K562 (cell line): ENCODE data around the gene MESP1. TPM values are rescaled to one million over a fixed set of nuclear protein-coding genes. Genes with fewer than 3 reads are reported as not detected.

Experiments
- ATAC-seq: fragments of 200-7000 bp; cut with Tn5 transposase; 3 replicates; pipeline ENCODE4 v1.9.1; 2020; ENCODE audit warnings: moderate library complexity
- BruUV-seq: library from RNA; stranded (reverse); fragments of 400-500 nt; replicated peaks from 2 replicates; lab custom pipeline; 2021; lab: Mats Ljungman, UMichigan
- CTCF ChIA-PET: fragments of 300-600 bp; formaldehyde crosslinking; extraction: SDS; loops from one replicate; lab custom pipeline; 2021; ENCODE audit warnings: low intra/inter-chr PET ratio; lab: Yijun Ruan, JAX
- POLR2A ChIA-PET: fragments of 300-600, 350-650 bp; sonication (Branson Sonifier 250); formaldehyde crosslinking; extraction: SDS; loops from one replicate; lab custom pipeline; 2021; ENCODE audit warnings: antibody characterized with exemption, inconsistent platforms; lab: Yijun Ruan, JAX
- DNase-seq, 4 experiments: peaks; one replicate each; pipeline versions ENCODE4 v3.0.0 to v3.0.0-alpha.2; 2011 to 2018; ENCODE audit warnings: low spot score in 3 of 4, mixed read lengths in 3 of 4; ENCODE audit errors: extremely low read depth in 1 of 4
- FAIRE-seq: peaks from 2 replicates; lab custom pipeline; 2011; peaks lifted over from hg19 to GRCh38; lab: Jason Lieb, UNC
- H2AFZ ChIP-seq: 2 replicates; pipeline ENCODE4 v1.6.0; 2011; ENCODE audit warnings: low read depth, low read length, control low read depth, inconsistent platforms
- H3K27ac ChIP-seq: fragments of 200-600 bp; 3 replicates; pipeline ENCODE4 v1.8.0; 2011; ENCODE audit warnings: low read depth, mild to moderate bottlenecking, control low read depth, inconsistent platforms, low read length, moderate library complexity, mixed read lengths; ENCODE audit errors: extremely low read depth
- H3K27me3 ChIP-seq, 2 experiments: fragments of 300-600 bp in 1 of 2; 2 replicates in 1 of 2; 3 replicates in 1 of 2; pipeline versions ENCODE4 v1.6.0 to v1.8.0; 2011; ENCODE audit warnings: inconsistent platforms in 2 of 2, low read length in 2 of 2, mild to moderate bottlenecking in 1 of 2, mixed read lengths in 1 of 2, moderate library complexity in 1 of 2; ENCODE audit not compliant: control insufficient read depth in 2 of 2, insufficient read depth in 2 of 2
- H3K36me3 ChIP-seq: fragments of 300-600 bp; 3 replicates; pipeline ENCODE4 v1.8.0; 2011; ENCODE audit warnings: mild to moderate bottlenecking, low read length, inconsistent platforms; ENCODE audit not compliant: control insufficient read depth, insufficient read depth
- H3K4me1 ChIP-seq, 2 experiments: fragments of 200-600 bp in 1 of 2; replicated peaks in 1 of 2; 2 replicates in 1 of 2; 3 replicates in 1 of 2; pipeline versions ENCODE4 v1.5.1 to v1.8.0; 2011; ENCODE audit warnings: inconsistent platforms in 2 of 2, low read length in 2 of 2, mild to moderate bottlenecking in 1 of 2, mixed read lengths in 1 of 2, moderate library complexity in 1 of 2; ENCODE audit not compliant: control insufficient read depth in 2 of 2, insufficient read depth in 2 of 2
- H3K4me2 ChIP-seq: 2 replicates; pipeline ENCODE4 v1.6.1; 2011; ENCODE audit warnings: low read length, control low read depth, inconsistent platforms, mixed read lengths; ENCODE audit not compliant: insufficient read depth
- H3K4me3 ChIP-seq: fragments of 200-600 bp; sonication (generic), shearing (Covaris generic); 2 replicates; pipeline ENCODE4 v1.5.1; 2016; ENCODE audit warnings: control low read depth, inconsistent platforms
- H3K79me2 ChIP-seq: fragments of 200-600 bp; 3 replicates; pipeline ENCODE4 v1.8.0; 2011; ENCODE audit warnings: low read length, inconsistent platforms; ENCODE audit not compliant: control insufficient read depth, insufficient read depth
- H3K9ac ChIP-seq, 2 experiments: 2 replicates each; pipeline versions ENCODE4 v1.6.0 to v1.6.1; 2011; ENCODE audit warnings: low read depth in 2 of 2, low read length in 2 of 2, control low read depth in 1 of 2, inconsistent platforms in 1 of 2, mild to moderate bottlenecking in 1 of 2, mixed read lengths in 1 of 2; ENCODE audit not compliant: insufficient read depth in 1 of 2
- H3K9me1 ChIP-seq: one replicate; pipeline ENCODE4 v1.6.0; 2011; ENCODE audit warnings: inconsistent platforms, mild to moderate bottlenecking, low read length, moderate library complexity; ENCODE audit not compliant: control insufficient read depth, insufficient read depth
- H3K9me3 ChIP-seq: replicated peaks from 2 replicates; pipeline ENCODE4 v1.5.1; 2011; ENCODE audit warnings: low read depth, low read length, inconsistent platforms; ENCODE audit not compliant: control insufficient read depth, insufficient read depth
- H4K20me1 ChIP-seq: replicated peaks from 2 replicates; pipeline ENCODE4 v1.6.1; 2011; ENCODE audit warnings: low read length, inconsistent platforms, mixed read lengths; ENCODE audit not compliant: control insufficient read depth, insufficient read depth
- CTCFL ChIP-seq: IDR thresholded peaks from 2 replicates; pipeline ENCODE4 v1.6.1; 2011; ENCODE audit warnings: borderline replicate concordance, low read depth, mild to moderate bottlenecking, moderate library complexity, low read length; ENCODE audit not compliant: insufficient read depth, poor library complexity, severe bottlenecking
- JUNB ChIP-seq: fragments of 450-650 bp; formaldehyde crosslinking; conservative IDR thresholded peaks from 2 replicates; pipeline ENCODE4 v1.4.0; 2020; ENCODE audit warnings: mild to moderate bottlenecking
- KDM1A ChIP-seq, 2 experiments: fragments of 450-650 bp; IDR thresholded peaks; 2 replicates each; pipeline ENCODE4 v1.6.1; 2016; ENCODE audit warnings: mild to moderate bottlenecking in 2 of 2
- MYNN ChIP-seq, 2 experiments: sonication (generic); formaldehyde crosslinking in 1 of 2; IDR thresholded peaks; 2 replicates each; pipeline versions ENCODE4 v1.5.0 to v1.6.1; 2016 to 2020; ENCODE audit warnings: antibody characterized with exemption in 1 of 2, missing genetic modification reagents in 1 of 2
- ZBTB33 ChIP-seq: sonication (generic); formaldehyde crosslinking; IDR thresholded peaks from 2 replicates; pipeline ENCODE4 v1.8.1; 2023; ENCODE audit warnings: mild to moderate bottlenecking, missing genetic modification reagents
- WGBS: fragments of 100-300 bp; shearing (Covaris generic); methylation state at CpG from one replicate; pipeline ENCODE4 v1.1.6; 2016; ENCODE audit warnings: low coverage, mixed read lengths; ENCODE audit not compliant: insufficient coverage; ENCODE audit errors: missing lambda C conversion rate; 5-methylcytosine and 5-hydroxymethylcytosine counted together
- in situ Hi-C: fragments of 300-500 bp; cut with MboI; formaldehyde crosslinking; loops from 4 replicates; pipeline ENCODE4 v1.15.0; 2018; ENCODE audit warnings: inconsistent platforms, mixed read lengths
- intact Hi-C: fragments of 100-400 bp; cut with micrococcal nuclease; formaldehyde crosslinking; loops from 2 replicates; pipeline ENCODE4 v1.14.2; 2022
- polyA plus RNA-seq, 8 experiments: library from polyadenylated mRNA; depleted of rRNA in 4 of 8; stranded (reverse) in 5 of 8; unstranded in 3 of 8; fragments of >200 nt; fragmentation: Nextera tagmentation in 2 of 8; fragmentation: Illumina TruSeq in 1 of 8; extraction: Ambion mirVana in 2 of 8; extraction: Trizol in 1 of 8; gene quantifications; 2 replicates each; pipeline versions ENCODE4 v1.2.1 to v1.2.3, GENCODE V29; 2011 to 2014; ENCODE audit warnings: inconsistent platforms in 1 of 8, missing spikeins in 1 of 8
- total RNA-seq, 7 experiments: library from RNA; depleted of rRNA in 6 of 7; stranded (reverse); fragments of >200 nt in 6 of 7; fragmentation: Illumina TruSeq in 2 of 7; extraction: Trizol in 2 of 7; gene quantifications; 2 replicates each; pipeline versions ENCODE4 v1.2.1 to v1.2.3, GENCODE V29; 2011 to 2021; ENCODE audit warnings: low replicate concordance in 1 of 7
- TF ChIP-seq, protein P1 (sequence below), 2 experiments: fragments of 450-650 bp in 1 of 2; sonication (generic) in 1 of 2; formaldehyde crosslinking in 1 of 2; IDR thresholded peaks in 1 of 2; conservative IDR thresholded peaks in 1 of 2; 2 replicates each; pipeline versions ENCODE4 v1.6.1 to v1.8.1; 2016 to 2023; ENCODE audit warnings: mild to moderate bottlenecking in 2 of 2, moderate library complexity in 2 of 2, inconsistent platforms in 1 of 2, missing genetic modification reagents in 1 of 2
- TF ChIP-seq, protein P2 (sequence below): sonication (generic); formaldehyde crosslinking; IDR thresholded peaks from 2 replicates; pipeline ENCODE4 v1.8.0; 2022; ENCODE audit warnings: missing genetic modification reagents, mild to moderate bottlenecking, borderline replicate concordance

Gene MESP1
- total and polyA plus RNA-seq, 9 of the 15 experiments (the other 6 are each of a cell fraction or from before 2014, with no cell fraction given), result 0.14 to 1.1 (median 0.36) TPM; not detected in 4

DNA sequence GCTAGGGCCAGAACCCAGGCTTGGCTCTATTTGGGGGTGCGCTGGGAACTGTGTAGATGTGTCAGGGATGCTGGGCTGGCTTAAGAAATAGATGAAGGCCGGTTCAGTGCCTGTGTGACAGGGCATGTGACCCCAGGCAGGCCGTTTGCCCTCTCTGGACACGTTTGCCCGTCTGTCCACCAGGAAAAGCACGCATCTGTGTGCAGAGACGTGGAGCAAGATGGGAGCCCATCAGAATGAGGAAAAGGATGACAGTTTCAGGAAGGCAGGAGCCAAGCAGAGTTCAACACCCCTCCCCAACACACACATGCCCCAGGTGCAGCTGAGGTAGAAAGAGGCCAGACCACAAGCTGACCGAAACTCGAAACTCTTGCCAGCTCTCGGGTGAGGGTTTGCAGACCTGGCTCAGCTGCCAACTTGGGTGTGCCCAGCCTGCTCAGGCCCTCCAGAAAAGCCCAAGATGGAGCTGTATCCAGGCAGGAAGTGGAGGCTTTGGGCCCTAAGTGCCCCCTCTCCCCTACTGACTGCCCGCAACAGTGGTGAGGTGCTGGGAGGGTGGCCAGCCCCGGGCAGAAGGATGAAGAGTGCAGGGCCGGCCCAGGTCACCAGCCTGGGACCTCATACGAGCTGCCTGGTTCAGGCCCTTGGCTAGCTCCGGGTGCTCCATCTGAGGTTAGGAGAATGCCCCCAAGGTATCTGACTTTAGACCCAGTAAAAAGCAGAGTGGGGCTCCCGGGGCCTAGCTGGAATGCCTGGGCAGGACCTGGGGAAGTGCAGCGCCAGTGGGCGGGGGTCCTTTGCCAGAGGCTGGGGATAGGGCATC lies 10.2 kb upstream of the MESP1 start (continued):
- TF ChIP-seq ZBTB33, result 0 out of 2 replicates have a peak, but pooled peaks have one; percentile 1

DNA sequence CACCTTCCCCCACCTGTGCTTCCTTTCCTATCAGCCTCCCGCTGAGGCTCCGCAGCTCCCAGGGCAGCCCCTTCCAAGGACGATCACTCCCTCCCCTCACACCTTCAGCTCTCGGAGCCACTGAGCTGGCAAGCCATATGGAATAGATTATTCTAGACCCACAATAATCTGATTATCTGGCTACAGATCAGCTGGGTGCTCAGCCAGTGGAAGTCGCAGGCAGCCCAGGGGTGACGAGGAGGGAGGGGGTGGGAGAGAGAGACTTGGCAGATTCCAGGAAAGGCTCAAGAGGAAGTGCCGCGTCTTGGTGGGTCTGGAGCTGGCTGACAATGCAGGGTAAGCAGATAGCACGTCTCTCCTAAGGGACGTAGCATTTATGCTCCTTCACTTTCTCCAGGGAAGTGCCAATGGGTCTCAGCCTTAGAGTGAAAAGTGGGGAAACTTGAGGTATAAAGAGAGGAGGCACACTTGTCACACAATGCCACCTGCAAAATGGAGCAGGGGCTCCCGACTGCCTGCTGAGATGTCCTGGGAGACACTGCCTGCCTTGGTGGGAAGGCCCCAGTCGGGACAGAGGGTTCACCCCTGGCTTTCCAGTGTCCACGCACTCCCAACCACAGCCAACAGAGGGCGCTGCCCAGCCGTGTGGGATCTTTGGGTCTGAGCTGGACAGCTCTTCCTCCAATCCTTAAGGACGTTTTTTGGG lies 9.4 kb upstream of the MESP1 start:
- Histone ChIP-seq H3K4me2 (peak overlapping the region; percentile 84), H3K9ac (peak overlapping the region; percentile 41 to 80), H3K36me3 (no peaks in the 10 kb centered on the region), H3K4me3 (no peak overlapping the region), H3K27me3 (no peaks in the 10 kb centered on the region), H2AFZ (peak overlapping the region; percentile 95), H3K27ac (peak overlapping the region; percentile 58), H3K79me2 (no peaks in the 10 kb centered on the region), H3K9me1 (no peaks in the 10 kb centered on the region), H3K9me3 (no peaks in the 10 kb centered on the region), H3K4me1 (peaks cover 13 to 26% of the 10 kb centered on the region in 2 experiments), H4K20me1 (no peaks in the 10 kb centered on the region)
- in situ Hi-C loops, result no loop called here
- WGBS, result 6% methylated on average over 16 of the region's 16 CpGs
- BruUV-seq, result no TSS peak
- ChIA-PET CTCF (interaction anchor here (0.6 to 3.6 kb wide), 6 partner anchors 10 to 128 kb away, joined by 3 to 28 read pairs (median 4); no protein-coding TSS in a partner anchor), POLR2A (interaction anchor here (0.6 to 1.6 kb wide), 12 partner anchors 8 to 903 kb away, joined by 3 to 7 read pairs (median 3); partner anchors contain the start of genes ANPEP and AP3S2)
- FAIRE-seq, result peak; percentile 96
- ATAC-seq, result peak; percentile 99
- DNase-seq, result peak; percentile 87 to 90 (median 90)
- intact Hi-C loops, result loop anchor here (1.0 to 5.0 kb wide), 3 partner anchors 62 to 132 kb away; partner anchors contain the start of gene AP3S2
- no peak for TF ChIP-seq CTCFL
- TF ChIP-seq JUNB, result no peak
- no peak for TF ChIP-seq MYNN (IDR thresholded peaks at IDR 0.05)
- no peak for TF ChIP-seq MYNN (CRISPR knock-in tag; IDR thresholded peaks at IDR 0.05)
- TF ChIP-seq, protein P1, sequence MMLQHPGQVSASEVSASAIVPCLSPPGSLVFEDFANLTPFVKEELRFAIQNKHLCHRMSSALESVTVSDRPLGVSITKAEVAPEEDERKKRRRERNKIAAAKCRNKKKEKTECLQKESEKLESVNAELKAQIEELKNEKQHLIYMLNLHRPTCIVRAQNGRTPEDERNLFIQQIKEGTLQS (IDR thresholded peaks at IDR 0.05), result no peak
- TF ChIP-seq, protein P1 (CRISPR knock-in tag; conservative IDR thresholded peaks at IDR 0.05), result no peak
- TF ChIP-seq, protein P2, sequence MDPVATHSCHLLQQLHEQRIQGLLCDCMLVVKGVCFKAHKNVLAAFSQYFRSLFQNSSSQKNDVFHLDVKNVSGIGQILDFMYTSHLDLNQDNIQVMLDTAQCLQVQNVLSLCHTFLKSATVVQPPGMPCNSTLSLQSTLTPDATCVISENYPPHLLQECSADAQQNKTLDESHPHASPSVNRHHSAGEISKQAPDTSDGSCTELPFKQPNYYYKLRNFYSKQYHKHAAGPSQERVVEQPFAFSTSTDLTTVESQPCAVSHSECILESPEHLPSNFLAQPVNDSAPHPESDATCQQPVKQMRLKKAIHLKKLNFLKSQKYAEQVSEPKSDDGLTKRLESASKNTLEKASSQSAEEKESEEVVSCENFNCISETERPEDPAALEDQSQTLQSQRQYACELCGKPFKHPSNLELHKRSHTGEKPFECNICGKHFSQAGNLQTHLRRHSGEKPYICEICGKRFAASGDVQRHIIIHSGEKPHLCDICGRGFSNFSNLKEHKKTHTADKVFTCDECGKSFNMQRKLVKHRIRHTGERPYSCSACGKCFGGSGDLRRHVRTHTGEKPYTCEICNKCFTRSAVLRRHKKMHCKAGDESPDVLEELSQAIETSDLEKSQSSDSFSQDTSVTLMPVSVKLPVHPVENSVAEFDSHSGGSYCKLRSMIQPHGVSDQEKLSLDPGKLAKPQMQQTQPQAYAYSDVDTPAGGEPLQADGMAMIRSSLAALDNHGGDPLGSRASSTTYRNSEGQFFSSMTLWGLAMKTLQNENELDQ (CRISPR knock-in tag), result no peak
- no peak for TF ChIP-seq KDM1A (IDR thresholded peaks at IDR 0.05)
